Adrenal gland (tissue), 12 donors: ENCODE measurements around the gene SEMA3A. TPM values are rescaled to one million over a fixed set of nuclear protein-coding genes. Genes with fewer than 3 reads are reported as not detected.

Experiments used
- DNase-seq, 7 donors: peaks; one replicate each; pipeline ENCODE4 v3.0.0-alpha.2; 2019 to 2020
- H3K27ac ChIP-seq, 5 donors: fragments of 200-600 bp; sonication (generic) in 4 of 5; 1 replicate in 3 of 5; 2 replicates in 2 of 5; pipeline versions ENCODE4 v1.5.1 to v1.8.0; 2016 to 2020; ENCODE audit warnings: mild to moderate bottlenecking in 1 of 5
- H3K27me3 ChIP-seq: fragments of 200-600 bp; 2 replicates; pipeline ENCODE4 v1.8.0; 2021
- H3K36me3 ChIP-seq, 2 donors: fragments of 200-600 bp; replicated peaks in 1 of 2; 1 replicate in 1 of 2; 2 replicates in 1 of 2; pipeline versions ENCODE4 v1.5.1 to v1.8.0; 2018 to 2022
- H3K4me1 ChIP-seq, 2 donors: fragments of 200-600 bp; replicated peaks in 1 of 2; 1 replicate in 1 of 2; 2 replicates in 1 of 2; pipeline versions ENCODE4 v1.5.1 to v1.8.0; 2018 to 2021
- H3K4me3 ChIP-seq, 4 donors: fragments of 200-600 bp; sonication (generic) in 3 of 4; one replicate each; pipeline ENCODE4 v1.5.1; 2016 to 2018
- H3K9me3 ChIP-seq, 3 donors: fragments of 200-600 bp; sonication (generic) in 1 of 3; replicated peaks in 1 of 3; 1 replicate in 2 of 3; 2 replicates in 1 of 3; pipeline versions ENCODE4 v1.5.1 to v1.8.0; 2016 to 2021
- CTCF ChIP-seq, 6 experiments: fragments of 450-650 bp in 4 of 6; fragments of 200-600 bp in 2 of 6; sonication (generic) in 1 of 6; IDR thresholded peaks; 1 replicate in 5 of 6; 2 replicates in 1 of 6; pipeline versions ENCODE4 v1.5.1 to v1.8.0; 2016 to 2021; ENCODE audit warnings: antibody characterized with exemption in 6 of 6, mild to moderate bottlenecking in 2 of 6, moderate library complexity in 1 of 6
- POLR2A ChIP-seq, 2 donors: fragments of 450-650 bp; IDR thresholded peaks; one replicate each; pipeline ENCODE4 v1.6.1; 2017; ENCODE audit warnings: antibody characterized with exemption in 2 of 2, mild to moderate bottlenecking in 2 of 2, moderate library complexity in 1 of 2
- WGBS, 4 donors: extraction: QIAGEN DNeasy Blood & Tissue Kit in 2 of 4; methylation state at CpG; one replicate each; pipeline versions ENCODE4 v1.1.5 to v1.1.7; 2013 to 2017; 5-methylcytosine and 5-hydroxymethylcytosine counted together
- intact Hi-C, 2 donors: fragments of 100-400 bp; cut with DNase I; formaldehyde crosslinking; loops; one replicate each; pipeline versions ENCODE4 v1.14.1 to v1.15.0; 2022 to 2023
- polyA plus RNA-seq, 3 donors: library from polyadenylated mRNA; stranded (reverse); fragments of 200-250 nt in 2 of 3; fragments of 350-450 nt in 1 of 3; fragmentation: Illumina TruSeq in 1 of 3; extraction: RNeasy Lipid Tissue Mini Kit (QIAGEN cat#74804) in 1 of 3; gene quantifications; one replicate each; pipeline ENCODE4 v1.2.3, GENCODE V29; 2013 to 2014
- total RNA-seq, 9 donors: library from RNA; depleted of rRNA in 4 of 9; stranded (reverse); fragments of >200 nt in 4 of 9; fragments of 120-200 nt in 1 of 9; fragmentation: NEBNext Ultra II Directional in 1 of 9; extraction: Animal tissue kit (Norgen Biotek cat#: 25700) in 1 of 9; gene quantifications; one replicate each; pipeline versions ENCODE4 v1.1.0 to v1.2.4, GENCODE V29; 2013 to 2023
- donor health status: healthy with polysubstance abuse.
- donor health status: Bipolar disorder and iron deficiency.
- donor health status: DM: yes; HTN: yes; CAD: no.
- donor health status: DM: no; HTN: no; CAD: no.
- donor health status: DM: no; HTN: no; CAD: no.
- donor health status: DM: yes; HTN: yes; CAD: no.

The SEMA3A gene
- total and polyA plus RNA-seq, 12 donors = 0.24 to 17.5 (median 1.2) TPM

GRCh38 chr7:83957333-83957732, 237.3 kb downstream of the SEMA3A start:
- intact Hi-C loops = no loop called here
- WGBS, 4 donors = 53 to 58% (median 56%) methylated on average over 3 of the region's 3 CpGs
- no peak for DNase-seq
- H3K36me3 ChIP-seq = no peaks in the 10 kb centered on the region
- no peaks in the 10 kb centered on the region for H3K4me1 ChIP-seq
- no peaks in the 10 kb centered on the region for H3K27me3 ChIP-seq
- no peak overlapping the region for H3K4me3 ChIP-seq
- no peaks in the 10 kb centered on the region for H3K9me3 ChIP-seq
- TF ChIP-seq POLR2A (IDR thresholded peaks at IDR 0.05) (no peak), CTCF (IDR thresholded peaks at IDR 0.05) (no peak)
- H3K27ac ChIP-seq = no peak overlapping the region

- Histone ChIP-seq H3K4me3 (no peak overlapping the region), H3K36me3 (no peaks in the 10 kb centered on the region), H3K9me3 (no peaks in the 10 kb centered on the region), H3K4me1 (no peaks in the 10 kb centered on the region), H3K27me3 (no peaks in the 10 kb centered on the region), H3K27ac (no peak overlapping the region)
- no peak for TF ChIP-seq POLR2A (IDR thresholded peaks at IDR 0.05)
- no peak for TF ChIP-seq CTCF (IDR thresholded peaks at IDR 0.05)
- no peak for DNase-seq
- intact Hi-C loops = no loop called here
- 42 to 57% (median 54%) methylated on average over 2 of the region's 2 CpGs for WGBS, 4 donors
These were observed 238.5 kb downstream of the SEMA3A start for GRCh38 chr7:83956104-83956503.

GRCh38 chr7:83952236-83952635, 242.4 kb downstream of the SEMA3A start:
- 78 to 86% (median 81%) methylated on average over 2 of the region's 2 CpGs for WGBS, 4 donors
- Histone ChIP-seq H3K4me3 (no peak overlapping the region), H3K36me3 (no peaks in the 10 kb centered on the region), H3K4me1 (no peaks in the 10 kb centered on the region), H3K27ac (no peak overlapping the region), H3K27me3 (no peaks in the 10 kb centered on the region), H3K9me3 (no peaks in the 10 kb centered on the region)
- DNase-seq = no peak
- TF ChIP-seq POLR2A (IDR thresholded peaks at IDR 0.05) (no peak), CTCF (IDR thresholded peaks at IDR 0.05) (no peak)
- intact Hi-C loops = no loop called here

- WGBS, 4 donors = 50 to 58% (median 51%) methylated on average over 2 of the region's 2 CpGs
- H3K27me3 ChIP-seq = no peaks in the 10 kb centered on the region
- H3K4me3 ChIP-seq = no peak overlapping the region
- TF ChIP-seq POLR2A (IDR thresholded peaks at IDR 0.05) (no peak), CTCF (IDR thresholded peaks at IDR 0.05) (peak in 5 of 6 experiments; percentile 15 to 40 (median 27))
- no peaks in the 10 kb centered on the region for H3K4me1 ChIP-seq
- peak in 3 of 7 donors; percentile 8 to 36 (median 29) for DNase-seq
- H3K27ac ChIP-seq = no peak overlapping the region
- H3K9me3 ChIP-seq = no peaks in the 10 kb centered on the region
- intact Hi-C loops = no loop called here
- no peaks in the 10 kb centered on the region for H3K36me3 ChIP-seq
These were observed 247.3 kb downstream of the SEMA3A start for GRCh38 chr7:83947260-83947659.
